ENCODE data around the gene CHST3. TPM values are rescaled to one million over a fixed set of nuclear protein-coding genes. Genes with fewer than 3 reads are reported as not detected.

CHST3 gene
- total and polyA plus RNA-seq, 8 donors: 3.1 to 10.8 (median 3.6) TPM

GRCh38 chr10:72010234-72010973, 46.2 kb downstream of the CHST3 start:
- no peak for FAIRE-seq

DNA sequence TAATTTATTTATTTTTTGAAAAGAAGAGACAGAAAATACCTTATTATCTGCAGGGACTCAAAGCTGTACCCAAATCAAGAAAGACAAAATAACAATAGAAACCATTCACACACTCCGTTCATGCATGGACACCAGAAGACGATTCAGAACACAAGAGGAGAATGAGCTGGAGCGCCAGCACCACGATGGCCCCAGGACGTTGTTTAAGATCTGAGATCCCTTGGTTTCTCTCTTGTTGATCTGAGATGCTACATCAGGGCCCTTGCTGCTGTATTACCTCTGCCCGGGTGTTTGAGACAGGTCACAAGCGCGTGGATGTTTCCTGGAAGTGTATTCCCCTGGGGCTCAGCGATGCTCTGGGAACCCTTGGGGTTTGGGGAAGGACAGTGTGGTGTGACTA, 46.8 kb downstream of the CHST3 start:
- no peaks in the 10 kb centered on the region for H3K4me1 ChIP-seq
- H3K27me3 ChIP-seq: no peaks in the 10 kb centered on the region
- 93% methylated on average over 9 of the region's 9 CpGs for WGBS, 2 donors
- intact Hi-C loops (cut with DNase I): no loop called here
- FAIRE-seq: no peak
- H3K36me3 ChIP-seq: peaks cover 0 to 7% (median 4%) of the 10 kb centered on the region in 3 donors
- no peaks in the 10 kb centered on the region for H3K9me3 ChIP-seq
- no peak for ATAC-seq
- no peak overlapping the region for H3K4me3 ChIP-seq
- no peak overlapping the region for H3K27ac ChIP-seq
- no peak for TF ChIP-seq CTCF (IDR thresholded peaks at IDR 0.05)
- DNase-seq: no peak

More at GRCh38 chr10:72010234-72010973, 46.2 kb downstream of the CHST3 start:
- TF ChIP-seq CTCF (IDR thresholded peaks at IDR 0.05): no peak
- peak overlapping the region in 2 of 4 donors; percentile 41 to 44 for H3K27ac ChIP-seq
- 84 to 85% methylated on average over 7 of the region's 7 CpGs for WGBS, 2 donors
- no peaks in the 10 kb centered on the region for H3K4me1 ChIP-seq
- ATAC-seq (no peak), DNase-seq (no peak)
- no peaks in the 10 kb centered on the region for H3K9me3 ChIP-seq
- H3K27me3 ChIP-seq: no peaks in the 10 kb centered on the region
- H3K4me3 ChIP-seq: no peak overlapping the region
- peaks cover 0 to 7% (median 4%) of the 10 kb centered on the region in 3 donors for H3K36me3 ChIP-seq
- intact Hi-C loops (cut with DNase I): no loop called here

GRCh38 chr10:72011468-72011867, 47.3 kb downstream of the CHST3 start:
- Histone ChIP-seq H3K36me3 (peaks cover 0 to 7% (median 4%) of the 10 kb centered on the region in 3 donors), H3K4me1 (no peaks in the 10 kb centered on the region), H3K27ac (no peak overlapping the region), H3K9me3 (no peaks in the 10 kb centered on the region), H3K4me3 (no peak overlapping the region), H3K27me3 (no peaks in the 10 kb centered on the region)
- no peak for FAIRE-seq
- WGBS, 2 donors: 84 to 90% methylated on average over 8 of the region's 8 CpGs
- intact Hi-C loops (cut with DNase I): no loop called here
- no peak for DNase-seq
- ATAC-seq: no peak
- TF ChIP-seq CTCF (IDR thresholded peaks at IDR 0.05): no peak

DNA sequence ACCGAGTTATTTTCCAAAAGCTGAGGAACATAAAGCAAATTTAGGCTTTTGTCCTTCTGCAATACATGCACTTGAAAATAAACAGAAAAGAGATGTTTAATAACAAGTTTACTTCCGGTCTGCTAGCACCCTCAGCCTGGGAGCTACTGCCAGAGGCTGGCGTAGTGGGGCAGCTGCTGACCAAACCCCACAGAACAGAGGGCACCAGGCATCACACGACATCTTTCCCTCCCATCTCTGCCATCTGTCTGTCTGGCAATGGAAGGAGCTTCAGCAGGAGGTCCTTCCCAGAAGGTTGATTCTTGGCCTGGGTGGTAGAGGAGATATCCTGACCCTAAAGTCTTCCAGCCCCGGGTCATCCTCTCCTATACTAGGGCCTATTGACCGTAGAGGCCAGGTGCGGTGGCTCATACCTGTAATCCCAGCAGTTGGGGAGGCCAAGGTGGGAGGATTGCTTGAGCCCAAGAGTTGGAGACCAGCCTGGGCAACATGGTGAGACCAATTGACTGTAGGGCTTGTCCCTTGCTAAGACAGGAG, 47.8 kb downstream of the CHST3 start:
- H3K4me1 ChIP-seq: no peaks in the 10 kb centered on the region
- FAIRE-seq (no peak), DNase-seq (no peak), ATAC-seq (no peak)
- no peak overlapping the region for H3K27ac ChIP-seq
- H3K4me3 ChIP-seq: no peak overlapping the region
- H3K9me3 ChIP-seq: no peaks in the 10 kb centered on the region
- intact Hi-C loops (cut with DNase I): no loop called here
- peaks cover 0 to 7% (median 4%) of the 10 kb centered on the region in 3 donors for H3K36me3 ChIP-seq
- H3K27me3 ChIP-seq: no peaks in the 10 kb centered on the region
- WGBS, 2 donors: 79 to 93% methylated on average over 7 of the region's 7 CpGs
- no peak for TF ChIP-seq CTCF (IDR thresholded peaks at IDR 0.05)

DNA sequence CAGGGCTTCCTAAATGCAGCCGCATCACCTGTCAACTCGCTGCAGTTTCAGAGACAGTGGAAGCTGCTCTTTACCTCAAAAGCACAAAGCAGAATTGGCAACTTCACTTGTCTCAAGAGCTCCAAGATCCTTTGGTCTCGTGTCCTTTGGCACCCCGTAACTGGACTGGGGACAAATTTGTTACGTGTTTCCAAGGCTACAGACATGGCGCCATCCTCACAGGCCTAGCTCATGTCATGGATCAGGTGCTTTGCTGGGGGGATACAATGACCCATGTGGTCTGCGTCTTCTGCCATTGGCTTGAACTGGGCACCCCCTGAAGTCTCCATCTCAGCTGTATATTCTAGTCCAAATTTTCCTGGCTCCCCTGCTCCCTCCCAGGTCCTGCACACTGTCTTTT, 48.6 kb downstream of the CHST3 start:
- TF ChIP-seq CTCF (IDR thresholded peaks at IDR 0.05): no peak
- intact Hi-C loops (cut with DNase I): no loop called here
- Histone ChIP-seq H3K27me3 (no peaks in the 10 kb centered on the region), H3K4me1 (no peaks in the 10 kb centered on the region), H3K4me3 (no peak overlapping the region), H3K36me3 (peaks cover 0 to 7% (median 4%) of the 10 kb centered on the region in 3 donors), H3K9me3 (no peaks in the 10 kb centered on the region), H3K27ac (no peak overlapping the region)
- FAIRE-seq (no peak), DNase-seq (no peak), ATAC-seq (no peak)
- 76 to 81% methylated on average over 7 of the region's 7 CpGs for WGBS, 2 donors

Data from pancreas (tissue), 10 donors.